ENCODE measurements around the gene CDH10. TPM values are rescaled to one million over a fixed set of nuclear protein-coding genes. Genes with fewer than 3 reads are reported as not detected.

The CDH10 gene
- total RNA-seq, 1 donor: 2.2 TPM

DNA sequence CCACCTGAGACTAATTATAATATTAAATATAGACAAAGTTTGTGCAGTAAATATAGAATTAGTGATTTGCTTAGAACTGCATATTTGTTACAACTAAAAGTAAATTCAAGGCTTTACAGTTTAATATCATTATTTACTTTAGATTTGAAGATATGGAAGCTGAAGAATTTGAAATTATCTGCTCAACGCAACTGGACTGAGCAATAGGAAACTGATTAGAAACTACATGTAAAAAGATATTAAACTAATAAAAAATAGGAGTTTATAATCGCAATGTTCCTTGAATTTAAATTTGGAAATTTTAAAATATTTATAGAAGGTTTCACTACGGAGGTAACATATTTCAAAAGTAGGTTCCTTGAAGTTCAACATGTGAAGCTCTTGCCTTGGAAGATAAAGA is 55.2 kb downstream of the CDH10 start:
- TF ChIP-seq CTCF (IDR thresholded peaks at IDR 0.05; ENCODE audit: insufficient read depth, low read depth, low read length): no peak
- H3K4me3 ChIP-seq (ENCODE audit: low read depth, low read length): no peak overlapping the region
- no peak for DNase-seq (ENCODE audit: low read depth)

- no peak overlapping the region for H3K4me3 ChIP-seq (ENCODE audit: low read depth, low read length)
- no peak for TF ChIP-seq CTCF (IDR thresholded peaks at IDR 0.05; ENCODE audit: insufficient read depth, low read depth, low read length)
- DNase-seq (ENCODE audit: low read depth): no peak
Observed at GRCh38 chr5:24585751-24586150, 59.0 kb downstream of the CDH10 start.

- no peak for TF ChIP-seq CTCF (IDR thresholded peaks at IDR 0.05; ENCODE audit: insufficient read depth, low read depth, low read length)
Observed at GRCh38 chr5:24571302-24571701, 73.5 kb downstream of the CDH10 start.

DNA sequence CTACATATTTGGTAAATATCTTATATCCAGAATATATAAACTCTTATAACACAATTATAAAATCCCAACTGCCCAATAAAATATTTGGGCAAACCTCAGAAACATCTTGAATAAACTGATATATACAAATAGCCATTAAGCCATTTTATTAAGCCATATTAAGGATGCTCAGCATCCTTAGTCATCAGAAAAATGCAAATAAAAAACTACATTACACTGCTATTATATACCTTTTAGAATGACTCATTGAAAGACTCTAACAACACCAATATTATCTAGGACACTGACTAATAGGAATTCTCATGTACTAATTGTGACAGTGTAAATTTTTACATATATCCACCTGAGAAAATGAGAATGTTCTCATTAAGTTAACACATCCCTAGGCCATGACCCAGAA is 77.8 kb downstream of the CDH10 start:
- no peak for TF ChIP-seq CTCF (IDR thresholded peaks at IDR 0.05; ENCODE audit: insufficient read depth, low read depth, low read length)
- H3K4me3 ChIP-seq (ENCODE audit: low read depth, low read length): no peak overlapping the region
- no peak for DNase-seq (ENCODE audit: low read depth)

More at GRCh38 chr5:24571302-24571701, 73.5 kb downstream of the CDH10 start:
- no peak overlapping the region for H3K4me3 ChIP-seq (ENCODE audit: low read depth, low read length)
- DNase-seq (ENCODE audit: low read depth): no peak

DNA sequence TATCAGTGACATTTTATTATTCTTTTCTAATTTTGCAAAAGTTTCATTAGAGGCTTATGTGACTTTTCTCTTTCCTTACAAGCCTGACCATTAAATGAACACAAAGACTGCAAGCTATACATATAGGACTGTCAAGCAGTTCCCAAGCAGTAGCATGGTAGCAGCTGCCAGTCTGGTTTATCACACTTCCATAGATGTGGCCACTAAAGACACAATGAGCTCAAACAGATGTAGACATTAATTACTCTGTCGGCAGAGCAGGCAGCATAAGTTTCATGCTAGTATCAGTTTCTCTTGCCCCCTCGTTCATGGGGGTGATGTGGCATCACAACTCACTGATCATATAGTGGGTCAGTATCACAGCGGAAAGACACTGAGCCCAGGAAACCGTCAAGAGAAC is 89.5 kb downstream of the CDH10 start:
- no peak for DNase-seq (ENCODE audit: low read depth)
- H3K4me3 ChIP-seq (ENCODE audit: low read depth, low read length): no peak overlapping the region
- TF ChIP-seq CTCF (IDR thresholded peaks at IDR 0.05; ENCODE audit: insufficient read depth, low read depth, low read length): no peak

GRCh38 chr5:24547132-24547531 is 97.6 kb downstream of the CDH10 start:
- DNase-seq (ENCODE audit: low read depth): no peak
- no peak for TF ChIP-seq CTCF (IDR thresholded peaks at IDR 0.05; ENCODE audit: insufficient read depth, low read depth, low read length)

DNA sequence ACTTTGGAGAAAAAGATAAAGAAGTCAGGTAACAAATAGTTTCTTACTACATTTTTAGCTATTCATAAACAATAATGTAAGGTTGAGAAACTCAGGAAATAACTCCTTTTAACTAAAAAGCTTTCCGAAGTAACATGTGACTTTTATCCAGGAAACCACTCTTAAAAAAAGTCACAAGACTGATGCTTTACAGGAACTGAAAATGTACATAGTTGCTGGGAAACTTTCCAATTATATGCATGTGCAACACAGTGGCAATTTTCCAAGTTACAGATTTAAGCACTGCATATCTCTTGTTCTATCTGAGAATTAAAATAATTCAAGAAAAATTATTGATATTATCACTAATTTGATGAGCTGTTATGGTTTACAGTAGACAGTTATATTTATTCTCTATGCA is 105.2 kb downstream of the CDH10 start:
- no peak overlapping the region for H3K4me3 ChIP-seq (ENCODE audit: low read depth, low read length)
- no peak for TF ChIP-seq CTCF (IDR thresholded peaks at IDR 0.05; ENCODE audit: insufficient read depth, low read depth, low read length)
- DNase-seq (ENCODE audit: low read depth): no peak

More at GRCh38 chr5:24547132-24547531, 97.6 kb downstream of the CDH10 start:
- H3K4me3 ChIP-seq (ENCODE audit: low read depth, low read length): no peak overlapping the region
